CD8-positive, alpha-beta memory T cell (primary cell): ENCODE measurements around the gene OPN4. TPM values are rescaled to one million over a fixed set of nuclear protein-coding genes. Genes with fewer than 3 reads are reported as not detected.

Source experiments
- CTCF ChIA-PET: fragments of 350-600 bp; sonication (Branson Sonifier 250); formaldehyde crosslinking; loops from one replicate; lab custom pipeline; 2021; ENCODE audit warnings: antibody characterized with exemption; lab: Charles Lee
- POLR2A ChIA-PET: fragments of 350-600 bp; sonication (Branson Sonifier 250); formaldehyde crosslinking; loops from one replicate; lab custom pipeline; 2021; ENCODE audit warnings: antibody characterized with exemption; lab: Charles Lee
- DNase-seq, 5 donors: peaks; one replicate each; pipeline versions ENCODE4 v3.0.0 to v3.0.0-alpha.2; 2020 to 2022; ENCODE audit warnings: mixed read lengths in 1 of 5
- H3K27ac ChIP-seq: one replicate; pipeline ENCODE4 v1.7.0; 2013; ENCODE audit warnings: low read depth, mild to moderate bottlenecking, low read length, moderate library complexity
- H3K27me3 ChIP-seq: 2 replicates; pipeline ENCODE4 v1.7.0; 2013; ENCODE audit warnings: low read length, mild to moderate bottlenecking; ENCODE audit not compliant: insufficient read depth, poor library complexity, severe bottlenecking
- H3K36me3 ChIP-seq: 2 replicates; pipeline ENCODE4 v1.7.0; 2013; ENCODE audit warnings: mild to moderate bottlenecking, low read length, moderate library complexity; ENCODE audit not compliant: insufficient read depth
- H3K4me1 ChIP-seq: 2 replicates; pipeline ENCODE4 v1.7.0; 2013; ENCODE audit warnings: mild to moderate bottlenecking, low read length, moderate library complexity; ENCODE audit not compliant: insufficient read depth
- H3K4me3 ChIP-seq: 2 replicates; pipeline ENCODE4 v1.7.0; 2013; ENCODE audit warnings: mild to moderate bottlenecking, low read length
- H3K9me3 ChIP-seq: 2 replicates; pipeline ENCODE4 v1.7.0; 2013; ENCODE audit warnings: mild to moderate bottlenecking, low read length
- H3K27ac Mint-ChIP-seq, 8 donors: one replicate each; pipeline ENCODE4 v1.8.0; 2020 to 2021; ENCODE audit warnings: mixed read lengths in 8 of 8, mild to moderate bottlenecking in 6 of 8, inconsistent platforms in 3 of 8, moderate library complexity in 3 of 8
- H3K27me3 Mint-ChIP-seq, 2 donors: one replicate each; pipeline ENCODE4 v1.8.0; 2020 to 2021; ENCODE audit warnings: mixed read lengths in 2 of 2, mild to moderate bottlenecking in 1 of 2, moderate library complexity in 1 of 2
- H3K36me3 Mint-ChIP-seq, 3 donors: one replicate each; pipeline ENCODE4 v1.8.0; 2020 to 2021; ENCODE audit warnings: mixed read lengths in 3 of 3, inconsistent platforms in 1 of 3, mild to moderate bottlenecking in 1 of 3
- H3K4me1 Mint-ChIP-seq, 3 donors: one replicate each; pipeline ENCODE4 v1.8.0; 2020 to 2021; ENCODE audit warnings: mixed read lengths in 3 of 3, inconsistent platforms in 1 of 3, mild to moderate bottlenecking in 1 of 3
- H3K4me3 Mint-ChIP-seq, 7 donors: one replicate each; pipeline ENCODE4 v1.8.0; 2020 to 2021; ENCODE audit warnings: mixed read lengths in 7 of 7, mild to moderate bottlenecking in 6 of 7, moderate library complexity in 4 of 7, inconsistent platforms in 2 of 7
- H3K9me3 Mint-ChIP-seq, 5 donors: one replicate each; pipeline ENCODE4 v1.8.0; 2020 to 2022; ENCODE audit warnings: mixed read lengths in 5 of 5, mild to moderate bottlenecking in 3 of 5, moderate library complexity in 2 of 5, inconsistent platforms in 1 of 5
- polyA plus RNA-seq: library from polyadenylated mRNA; unstranded; fragments of 300-500 nt; fragmentation: Illumina TruSeq; gene quantifications from one replicate; pipeline ENCODE4 v1.2.3, GENCODE V29; 2021
- total RNA-seq, 2 experiments: library from RNA; stranded (reverse); gene quantifications; one replicate each; pipeline ENCODE4 v1.2.3, GENCODE V29; 2021

The OPN4 gene
- total and polyA plus RNA-seq, 3 experiments from 2014 or later = not detected

- Histone ChIP-seq H3K9me3 (no peaks in the 10 kb centered on the region), H3K27me3 (no peaks in the 10 kb centered on the region), H3K27ac (no peak overlapping the region), H3K4me1 (no peaks in the 10 kb centered on the region), H3K4me3 (no peak overlapping the region), H3K36me3 (no peaks in the 10 kb centered on the region)
- no peak overlapping the region for H3K27ac Mint-ChIP-seq
- no peaks in the 10 kb centered on the region for H3K9me3 Mint-ChIP-seq
- CTCF ChIA-PET = no interaction called here
- POLR2A ChIA-PET = no interaction called here
- peaks cover 2 to 12% of the 10 kb centered on the region in 2 donors for H3K27me3 Mint-ChIP-seq
- no peaks in the 10 kb centered on the region for H3K4me1 Mint-ChIP-seq
- DNase-seq = no peak
- no peak overlapping the region for H3K4me3 Mint-ChIP-seq
- no peaks in the 10 kb centered on the region for H3K36me3 Mint-ChIP-seq
These were observed 28.3 kb downstream of the OPN4 start for GRCh38 chr10:86682675-86683074.

- no peaks in the 10 kb centered on the region for H3K9me3 ChIP-seq
- H3K27me3 ChIP-seq = no peaks in the 10 kb centered on the region
- H3K4me1 ChIP-seq = no peaks in the 10 kb centered on the region
- H3K27ac ChIP-seq = no peak overlapping the region
- CTCF ChIA-PET = interaction anchor here (1.4 to 1.5 kb wide), 2 partner anchors 9 to 10 kb away, joined by 4 read pairs; no protein-coding TSS in a partner anchor
- H3K9me3 Mint-ChIP-seq = no peaks in the 10 kb centered on the region
- H3K27me3 Mint-ChIP-seq = peaks cover 2 to 12% of the 10 kb centered on the region in 2 donors
- peak overlapping the region in 1 of 8 donors; percentile 78 for H3K27ac Mint-ChIP-seq
- no peaks in the 10 kb centered on the region for H3K36me3 ChIP-seq
- POLR2A ChIA-PET = no interaction called here
- peaks cover 6 to 8% (median 7%) of the 10 kb centered on the region in 3 donors for H3K4me1 Mint-ChIP-seq
- no peak overlapping the region for H3K4me3 Mint-ChIP-seq
- H3K4me3 ChIP-seq = no peak overlapping the region
- no peak for DNase-seq
- H3K36me3 Mint-ChIP-seq = no peaks in the 10 kb centered on the region
These were observed 30.2 kb downstream of the OPN4 start for GRCh38 chr10:86684331-86685097.

GRCh38 chr10:86685416-86685815 is 31.1 kb downstream of the OPN4 start:
- Histone ChIP-seq H3K4me1 (no peaks in the 10 kb centered on the region), H3K36me3 (no peaks in the 10 kb centered on the region), H3K27ac (no peak overlapping the region), H3K4me3 (no peak overlapping the region), H3K27me3 (no peaks in the 10 kb centered on the region), H3K9me3 (no peaks in the 10 kb centered on the region)
- H3K4me1 Mint-ChIP-seq = peaks cover 6 to 8% (median 7%) of the 10 kb centered on the region in 3 donors
- DNase-seq = no peak
- no peaks in the 10 kb centered on the region for H3K9me3 Mint-ChIP-seq
- ChIA-PET CTCF (interaction anchor here (1.4 kb wide), 2 partner anchors 8 to 220 kb away, joined by 3 to 4 read pairs; no protein-coding TSS in a partner anchor), POLR2A (no interaction called here)
- H3K27ac Mint-ChIP-seq = no peak overlapping the region
- no peak overlapping the region for H3K4me3 Mint-ChIP-seq
- no peaks in the 10 kb centered on the region for H3K36me3 Mint-ChIP-seq
- H3K27me3 Mint-ChIP-seq = peaks cover 2 to 8% of the 10 kb centered on the region in 2 donors

GRCh38 chr10:86685893-86686632 is 31.7 kb downstream of the OPN4 start:
- no peaks in the 10 kb centered on the region for H3K4me1 ChIP-seq
- H3K27ac ChIP-seq = no peak overlapping the region
- Mint-ChIP-seq H3K4me3 (no peak overlapping the region), H3K4me1 (peaks cover 6 to 8% (median 7%) of the 10 kb centered on the region in 3 donors), H3K36me3 (no peaks in the 10 kb centered on the region), H3K27me3 (peaks cover 2 to 8% of the 10 kb centered on the region in 2 donors), H3K27ac (no peak overlapping the region), H3K9me3 (no peaks in the 10 kb centered on the region)
- H3K4me3 ChIP-seq = no peak overlapping the region
- no peaks in the 10 kb centered on the region for H3K9me3 ChIP-seq
- H3K36me3 ChIP-seq = no peaks in the 10 kb centered on the region
- DNase-seq = no peak
- no peaks in the 10 kb centered on the region for H3K27me3 ChIP-seq
- POLR2A ChIA-PET = no interaction called here
- CTCF ChIA-PET = interaction anchor here (1.4 kb wide), 2 partner anchors 7 to 220 kb away, joined by 3 to 4 read pairs; no protein-coding TSS in a partner anchor

GRCh38 chr10:86686972-86687371 is 32.6 kb downstream of the OPN4 start:
- no peak for DNase-seq
- Histone ChIP-seq H3K27ac (no peak overlapping the region), H3K9me3 (no peaks in the 10 kb centered on the region), H3K4me3 (no peak overlapping the region), H3K4me1 (no peaks in the 10 kb centered on the region), H3K36me3 (no peaks in the 10 kb centered on the region), H3K27me3 (no peaks in the 10 kb centered on the region)
- Mint-ChIP-seq H3K36me3 (no peaks in the 10 kb centered on the region), H3K4me3 (no peak overlapping the region), H3K27ac (no peak overlapping the region), H3K9me3 (no peaks in the 10 kb centered on the region), H3K4me1 (peaks cover 6 to 8% (median 7%) of the 10 kb centered on the region in 3 donors), H3K27me3 (peaks cover 2 to 8% of the 10 kb centered on the region in 2 donors)
- CTCF ChIA-PET = interaction anchor here (1.4 kb wide), 1 partner anchor 219 kb away, joined by 3 read pairs; no protein-coding TSS in a partner anchor
- POLR2A ChIA-PET = no interaction called here

GRCh38 chr10:86687750-86688149 is 33.4 kb downstream of the OPN4 start:
- Histone ChIP-seq H3K36me3 (no peaks in the 10 kb centered on the region), H3K4me1 (no peaks in the 10 kb centered on the region), H3K27ac (no peak overlapping the region), H3K9me3 (no peaks in the 10 kb centered on the region), H3K4me3 (no peak overlapping the region), H3K27me3 (no peaks in the 10 kb centered on the region)
- peaks cover 2 to 8% of the 10 kb centered on the region in 2 donors for H3K27me3 Mint-ChIP-seq
- H3K36me3 Mint-ChIP-seq = no peaks in the 10 kb centered on the region
- H3K27ac Mint-ChIP-seq = no peak overlapping the region
- H3K9me3 Mint-ChIP-seq = no peaks in the 10 kb centered on the region
- DNase-seq = no peak
- CTCF ChIA-PET = no interaction called here
- peaks cover 6 to 8% (median 7%) of the 10 kb centered on the region in 3 donors for H3K4me1 Mint-ChIP-seq
- POLR2A ChIA-PET = no interaction called here
- H3K4me3 Mint-ChIP-seq = peak overlapping the region in 1 of 7 donors; percentile 10

GRCh38 chr10:86688398-86688921 is 34.1 kb downstream of the OPN4 start:
- ChIA-PET CTCF (interaction anchor here (0.8 to 0.9 kb wide), 2 partner anchors 199 to 210 kb away, joined by 3 read pairs; no protein-coding TSS in a partner anchor), POLR2A (no interaction called here)
- Mint-ChIP-seq H3K36me3 (no peaks in the 10 kb centered on the region), H3K4me3 (peak overlapping the region in 2 of 7 donors; percentile 43 to 45), H3K9me3 (no peaks in the 10 kb centered on the region), H3K27ac (peak overlapping the region in 1 of 8 donors; percentile 63), H3K4me1 (peaks cover 6 to 8% (median 7%) of the 10 kb centered on the region in 3 donors), H3K27me3 (peaks cover 2 to 8% of the 10 kb centered on the region in 2 donors)
- Histone ChIP-seq H3K27ac (no peak overlapping the region), H3K9me3 (no peaks in the 10 kb centered on the region), H3K4me1 (no peaks in the 10 kb centered on the region), H3K4me3 (no peak overlapping the region), H3K27me3 (no peaks in the 10 kb centered on the region), H3K36me3 (no peaks in the 10 kb centered on the region)
- peak; percentile 25 to 60 (median 42) for DNase-seq
